Measurements from ENCODE around the gene OR8D1.

DNA sequence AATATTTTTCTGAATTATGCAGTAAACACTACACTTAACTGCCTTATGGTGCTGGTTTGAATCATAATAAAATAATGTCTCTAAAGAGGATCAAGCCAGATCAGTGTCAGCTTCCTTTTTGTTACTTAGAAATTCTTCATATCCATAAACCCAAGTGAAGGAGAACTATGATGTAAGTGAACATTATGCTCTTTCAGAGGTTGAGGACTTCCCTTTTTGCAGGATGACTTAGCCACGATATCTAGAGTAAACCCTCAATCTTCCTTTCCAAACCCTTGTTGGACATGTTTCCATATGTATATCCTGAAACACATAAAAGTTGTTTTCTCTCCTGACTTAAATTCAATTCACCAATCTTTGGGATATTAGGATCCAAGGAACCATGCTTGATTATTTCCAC is 19.1 kb downstream of the OR8D1 start:
- TF ChIP-seq, protein P1, sequence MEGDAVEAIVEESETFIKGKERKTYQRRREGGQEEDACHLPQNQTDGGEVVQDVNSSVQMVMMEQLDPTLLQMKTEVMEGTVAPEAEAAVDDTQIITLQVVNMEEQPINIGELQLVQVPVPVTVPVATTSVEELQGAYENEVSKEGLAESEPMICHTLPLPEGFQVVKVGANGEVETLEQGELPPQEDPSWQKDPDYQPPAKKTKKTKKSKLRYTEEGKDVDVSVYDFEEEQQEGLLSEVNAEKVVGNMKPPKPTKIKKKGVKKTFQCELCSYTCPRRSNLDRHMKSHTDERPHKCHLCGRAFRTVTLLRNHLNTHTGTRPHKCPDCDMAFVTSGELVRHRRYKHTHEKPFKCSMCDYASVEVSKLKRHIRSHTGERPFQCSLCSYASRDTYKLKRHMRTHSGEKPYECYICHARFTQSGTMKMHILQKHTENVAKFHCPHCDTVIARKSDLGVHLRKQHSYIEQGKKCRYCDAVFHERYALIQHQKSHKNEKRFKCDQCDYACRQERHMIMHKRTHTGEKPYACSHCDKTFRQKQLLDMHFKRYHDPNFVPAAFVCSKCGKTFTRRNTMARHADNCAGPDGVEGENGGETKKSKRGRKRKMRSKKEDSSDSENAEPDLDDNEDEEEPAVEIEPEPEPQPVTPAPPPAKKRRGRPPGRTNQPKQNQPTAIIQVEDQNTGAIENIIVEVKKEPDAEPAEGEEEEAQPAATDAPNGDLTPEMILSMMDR (IDR thresholded peaks at IDR 0.05): no peak
- TF ChIP-seq EP300 (IDR thresholded peaks at IDR 0.05) (no peak), POLR2A (IDR thresholded peaks at IDR 0.05; ENCODE audit: low read depth) (no peak), POLR2AphosphoS5 (IDR thresholded peaks at IDR 0.05) (no peak)

Data from esophagus muscularis mucosa (tissue), 4 donors.